SW480 (cell line): Measurements from ENCODE around the gene TIMP3.
"Not testable (repeated sequence)": the region's sequence is repeated elsewhere in the genome, so short reads cannot be mapped to it uniquely, and the experiment has no call there.

Source experiments
- DNase-seq: peaks from one replicate; pipeline ENCODE4 v3.0.0-alpha.2; 2016; ENCODE audit warnings: low spot score

TIMP3 gene

DNA sequence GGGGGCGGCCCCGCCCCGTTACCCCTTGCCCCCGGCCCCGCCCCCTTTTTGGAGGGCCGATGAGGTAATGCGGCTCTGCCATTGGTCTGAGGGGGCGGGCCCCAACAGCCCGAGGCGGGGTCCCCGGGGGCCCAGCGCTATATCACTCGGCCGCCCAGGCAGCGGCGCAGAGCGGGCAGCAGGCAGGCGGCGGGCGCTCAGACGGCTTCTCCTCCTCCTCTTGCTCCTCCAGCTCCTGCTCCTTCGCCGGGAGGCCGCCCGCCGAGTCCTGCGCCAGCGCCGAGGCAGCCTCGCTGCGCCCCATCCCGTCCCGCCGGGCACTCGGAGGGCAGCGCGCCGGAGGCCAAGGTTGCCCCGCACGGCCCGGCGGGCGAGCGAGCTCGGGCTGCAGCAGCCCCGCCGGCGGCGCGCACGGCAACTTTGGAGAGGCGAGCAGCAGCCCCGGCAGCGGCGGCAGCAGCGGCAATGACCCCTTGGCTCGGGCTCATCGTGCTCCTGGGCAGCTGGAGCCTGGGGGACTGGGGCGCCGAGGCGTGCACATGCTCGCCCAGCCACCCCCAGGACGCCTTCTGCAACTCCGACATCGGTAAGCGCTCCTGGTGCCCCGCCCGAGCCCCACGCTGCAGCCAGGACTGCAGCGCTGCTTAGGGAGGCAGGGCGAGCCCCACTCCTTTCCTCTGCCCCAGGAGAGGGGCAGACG is at the start of gene TIMP3:
TSS of gene TIMP3 (plus strand) at position 169 of the 700 bp plus-strand sequence. CDS start at position 466, 297 bp downstream.
- DNase-seq = peak; percentile 58

GRCh38 chr22:32752326-32752725 is 49.2 kb upstream of the TIMP3 start:
- no peak for DNase-seq

DNA sequence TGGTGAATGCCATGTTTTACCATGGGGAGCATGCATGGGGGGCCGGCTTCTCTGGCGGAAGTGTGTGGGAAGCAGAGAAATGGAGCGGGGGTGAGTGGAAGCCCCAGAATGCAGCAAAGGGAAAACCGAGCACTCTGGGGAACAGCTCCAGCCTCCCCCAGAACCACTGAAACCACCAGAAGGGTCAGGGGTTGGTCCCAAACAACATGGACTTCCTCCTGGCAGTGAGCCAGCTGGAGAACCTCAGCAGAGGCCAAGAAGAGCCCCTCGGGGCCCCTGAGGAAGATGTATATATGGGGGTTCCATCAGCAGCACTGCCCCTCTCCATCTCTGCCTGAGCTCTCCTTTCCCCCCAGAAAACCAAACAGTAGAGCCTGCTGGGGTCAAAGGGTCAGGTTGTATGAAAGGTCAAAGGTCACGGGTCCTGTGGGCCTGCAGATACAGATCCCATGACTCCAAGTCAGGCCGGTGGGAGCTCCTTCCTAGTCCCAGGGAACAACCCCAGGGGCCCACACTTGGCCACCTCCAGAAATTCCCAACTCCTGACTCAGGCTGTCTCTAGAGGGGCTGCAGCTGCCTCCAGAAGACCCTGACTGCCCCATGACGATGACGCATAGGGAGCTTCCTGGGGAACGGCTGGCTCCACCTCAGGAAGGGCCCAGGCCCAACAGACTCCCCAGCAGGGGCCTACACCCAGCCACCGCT is 48.5 kb upstream of the TIMP3 start:
- no peak for DNase-seq

DNA sequence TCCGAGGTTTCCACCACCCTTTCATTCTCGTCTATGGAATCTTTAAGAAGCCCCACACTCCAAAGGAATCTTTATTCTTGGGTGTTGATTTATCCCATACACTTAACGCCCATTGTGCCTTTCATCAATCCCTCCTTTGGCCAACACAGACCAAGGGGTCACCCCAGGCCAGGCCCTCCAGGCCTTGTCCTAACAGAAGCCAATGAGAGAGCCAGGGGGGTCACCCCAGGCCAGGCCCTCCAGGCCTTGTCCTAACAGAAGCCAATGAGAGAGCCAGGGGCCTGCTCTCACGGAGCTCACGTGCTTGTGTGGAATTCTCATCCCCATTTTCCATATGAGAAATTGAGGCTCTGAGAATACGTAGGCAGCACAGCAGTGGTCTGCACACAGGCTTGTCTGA is 47.9 kb upstream of the TIMP3 start:
- DNase-seq = no peak

GRCh38 chr22:32754413-32755041 is 47.0 kb upstream of the TIMP3 start:
- DNase-seq = peak; percentile 28

DNA sequence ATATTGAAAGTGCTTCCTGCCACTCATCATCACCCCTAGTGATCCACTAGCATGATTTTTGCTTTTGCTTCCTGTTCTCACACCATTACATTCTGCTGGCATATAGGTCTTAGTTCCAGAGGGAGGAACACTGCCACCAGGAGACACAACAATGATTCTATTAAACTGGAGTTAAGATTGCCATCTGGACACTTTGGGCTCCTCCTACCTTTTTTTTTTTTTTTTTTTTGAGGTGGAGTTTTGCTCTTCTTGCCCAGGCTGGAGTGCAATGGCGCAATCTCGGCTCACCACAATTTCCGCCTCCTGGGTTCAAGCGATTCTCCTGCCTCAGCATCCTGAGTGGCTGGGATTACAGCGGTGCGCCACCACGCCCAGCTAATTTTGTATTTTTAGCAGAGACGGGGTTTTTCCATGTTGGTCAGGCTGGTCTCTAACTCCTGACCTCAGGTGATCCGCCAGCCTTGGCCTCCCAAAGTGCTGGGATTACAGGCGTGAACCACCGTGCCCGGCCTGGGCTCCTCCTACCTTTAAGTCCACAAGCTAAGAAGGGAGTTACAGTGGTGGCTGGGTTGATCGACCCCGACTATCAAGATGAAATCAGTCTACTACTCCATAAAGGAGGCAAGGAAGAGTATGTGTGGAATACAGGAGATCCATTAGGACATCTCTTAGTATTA is 44.3 kb upstream of the TIMP3 start:
- not testable (repeated sequence) for DNase-seq

DNA sequence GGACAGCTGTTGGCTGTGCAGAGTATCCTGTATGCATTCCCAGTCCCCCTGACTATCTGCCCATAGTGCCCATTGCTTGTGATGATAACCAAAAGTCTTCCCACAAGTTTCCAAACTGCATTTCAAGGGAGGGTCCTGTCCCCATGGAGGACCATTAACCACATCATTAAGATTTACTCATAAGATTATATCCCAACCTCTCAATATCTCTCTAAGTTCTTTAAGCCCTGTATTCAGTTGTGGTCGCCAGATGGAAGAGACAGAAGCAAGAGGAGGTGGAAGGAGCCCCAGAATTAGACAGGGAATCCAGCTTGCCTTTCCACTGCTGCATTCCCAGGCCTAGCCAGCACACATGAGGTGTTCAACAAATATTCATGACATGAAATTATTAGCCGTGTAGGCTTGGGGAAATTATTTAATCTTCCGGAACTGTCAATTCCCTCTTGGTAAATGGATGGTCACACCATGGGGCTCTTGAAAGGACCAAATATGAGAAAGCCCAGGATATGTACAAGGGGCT is 42.6 kb upstream of the TIMP3 start:
- no peak for DNase-seq

DNA sequence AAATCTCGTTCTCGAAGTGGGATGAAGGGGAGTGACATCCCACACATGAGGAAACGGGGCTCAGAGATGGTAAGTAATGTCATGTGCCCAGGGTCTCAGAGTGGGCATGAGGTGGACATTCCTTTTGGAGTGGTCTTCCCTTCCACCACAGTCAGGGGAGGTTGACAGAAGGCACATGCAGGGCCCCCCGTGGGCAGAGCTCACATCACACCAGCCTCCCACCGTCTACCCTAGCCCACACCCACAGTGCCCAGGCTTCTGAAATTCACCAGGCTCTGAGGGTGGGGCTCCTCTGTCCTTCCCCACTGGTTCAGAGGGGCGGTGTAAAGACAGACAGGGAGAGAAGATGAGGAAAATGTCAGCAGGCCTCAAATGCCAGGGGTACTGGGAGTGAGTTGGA is 41.1 kb upstream of the TIMP3 start:
- DNase-seq = no peak

DNA sequence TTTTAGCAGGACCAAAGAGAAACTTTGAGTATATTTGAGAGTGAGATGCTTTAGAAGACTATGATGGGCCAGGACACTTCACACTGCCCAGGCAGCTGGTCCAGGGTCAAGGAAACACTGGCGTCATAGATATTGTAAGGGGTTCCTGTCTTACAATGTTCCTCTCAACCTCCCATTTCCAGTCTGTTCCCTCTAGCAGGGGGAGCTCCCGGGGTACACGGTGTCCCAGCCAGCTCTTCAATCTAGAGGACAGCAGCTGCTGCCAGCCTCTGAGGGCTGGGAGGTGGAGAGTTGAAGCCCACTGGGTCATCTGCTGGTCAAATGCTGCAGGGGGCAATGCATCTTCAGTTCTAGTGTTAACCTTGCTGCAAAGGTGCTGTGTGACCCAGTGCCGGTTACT is 40.7 kb upstream of the TIMP3 start:
- no peak for DNase-seq

DNA sequence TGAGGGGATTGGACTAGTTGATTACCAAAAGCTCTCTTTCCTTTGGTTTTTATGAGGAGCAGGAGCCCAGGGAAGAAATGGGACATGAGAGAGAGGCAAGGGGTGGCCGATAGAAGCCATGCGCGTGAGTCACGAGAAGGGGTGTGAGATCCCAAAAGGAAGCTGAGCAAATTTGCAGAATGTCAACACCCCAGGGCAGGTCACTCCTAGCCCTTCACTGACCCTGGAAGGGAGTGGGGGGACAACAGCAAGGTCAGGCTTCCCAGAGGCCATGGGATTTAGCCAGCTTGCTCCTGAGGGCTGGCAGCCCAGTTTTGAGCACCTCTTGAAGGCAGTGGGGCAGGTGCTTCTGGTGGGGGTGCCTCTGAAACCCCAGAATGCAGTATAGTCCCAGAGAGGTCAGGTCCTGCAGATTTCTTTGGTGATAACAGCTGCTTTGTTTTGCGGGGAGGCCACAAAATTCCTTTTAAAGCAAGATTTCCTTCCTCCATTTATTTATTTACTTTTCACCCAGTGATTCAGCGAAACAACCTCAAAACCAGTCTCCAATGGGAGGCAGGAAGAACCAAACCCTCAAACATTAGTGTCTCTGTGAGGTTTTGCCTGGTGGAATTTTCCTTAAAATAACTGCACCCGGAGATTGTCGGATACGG is 40.1 kb upstream of the TIMP3 start:
- peak; percentile 36 for DNase-seq

DNA sequence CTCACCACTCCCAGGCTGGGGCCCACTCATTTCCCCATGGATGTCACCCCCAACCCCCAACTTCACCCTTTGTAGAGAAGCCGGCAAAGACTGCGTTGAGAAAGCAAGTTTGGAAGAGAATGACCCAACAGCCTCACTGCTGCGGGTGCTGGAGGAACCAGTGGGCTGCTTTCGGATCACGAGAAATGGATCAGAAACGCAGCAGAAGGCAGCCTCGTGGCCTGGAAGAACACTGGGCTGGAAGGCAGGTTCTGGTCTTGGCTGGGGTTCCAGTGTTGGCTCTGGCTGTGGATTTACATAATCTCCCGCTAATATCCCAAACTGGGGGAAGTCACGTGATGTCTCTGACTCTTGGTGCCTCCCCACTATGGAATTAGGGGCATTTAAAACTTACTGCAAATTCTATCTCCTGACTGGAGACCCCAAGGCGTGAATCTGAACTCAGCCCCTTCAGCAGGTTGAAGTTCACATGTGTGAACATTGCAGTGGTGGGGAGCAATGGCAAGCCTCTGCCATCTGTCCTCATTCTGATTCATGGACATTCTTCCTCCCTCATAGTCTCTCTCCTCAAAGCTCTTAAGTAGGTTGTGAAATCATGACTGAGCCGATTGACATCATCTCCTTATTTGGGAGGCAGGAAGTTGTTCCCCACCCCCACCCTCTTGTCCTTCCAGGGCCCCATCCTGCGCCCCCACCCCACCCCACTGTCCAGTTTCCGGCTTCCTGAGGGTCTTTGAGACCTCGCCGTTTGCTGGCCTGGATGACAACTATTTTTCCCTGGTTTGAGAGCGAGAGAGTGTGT is 37.0 kb upstream of the TIMP3 start:
- DNase-seq = no peak

- no peak for DNase-seq
These were observed 36.3 kb upstream of the TIMP3 start for GRCh38 chr22:32765132-32765618.

DNA sequence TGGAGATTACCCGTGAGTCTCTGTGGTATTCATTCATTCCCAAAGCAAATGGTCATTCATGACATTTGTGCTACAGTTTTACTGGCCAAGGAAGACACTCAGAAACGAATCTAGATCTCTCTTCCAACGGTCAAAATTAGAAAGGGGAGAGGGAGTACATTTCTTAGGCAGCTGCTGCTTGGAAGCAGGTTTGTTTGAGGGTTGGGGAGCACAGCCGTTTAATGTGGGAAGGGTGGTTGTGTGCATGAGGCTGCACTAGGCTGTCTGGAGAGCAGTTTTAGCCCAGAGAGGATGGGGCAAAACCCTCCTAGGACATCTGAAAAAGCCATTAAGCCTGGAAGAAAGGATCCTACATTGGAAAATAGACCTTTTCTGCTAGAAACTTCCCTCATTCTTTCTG is 29.7 kb upstream of the TIMP3 start:
- DNase-seq = no peak

DNA sequence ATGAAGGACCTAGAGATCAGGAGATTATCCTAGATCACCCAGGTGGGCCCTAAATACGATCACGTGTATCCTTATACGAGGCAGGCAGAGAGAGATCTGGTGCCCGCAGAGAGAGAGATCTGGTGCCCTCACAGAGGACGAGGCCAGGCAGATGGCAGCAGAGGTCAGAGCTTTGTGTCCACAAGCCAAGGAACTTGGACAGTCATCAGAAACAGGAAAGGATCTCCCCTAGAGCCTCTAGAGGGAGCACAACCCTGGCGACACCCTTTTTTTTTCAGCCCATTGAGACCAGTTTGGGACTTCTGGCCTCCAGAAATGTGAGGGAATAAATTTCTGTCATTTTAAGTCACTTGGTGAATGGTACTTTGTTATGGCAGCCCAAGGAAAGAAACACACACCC is 25.5 kb upstream of the TIMP3 start:
- no peak for DNase-seq

GRCh38 chr22:32776397-32776796 is 25.1 kb upstream of the TIMP3 start:
- no peak for DNase-seq

DNA sequence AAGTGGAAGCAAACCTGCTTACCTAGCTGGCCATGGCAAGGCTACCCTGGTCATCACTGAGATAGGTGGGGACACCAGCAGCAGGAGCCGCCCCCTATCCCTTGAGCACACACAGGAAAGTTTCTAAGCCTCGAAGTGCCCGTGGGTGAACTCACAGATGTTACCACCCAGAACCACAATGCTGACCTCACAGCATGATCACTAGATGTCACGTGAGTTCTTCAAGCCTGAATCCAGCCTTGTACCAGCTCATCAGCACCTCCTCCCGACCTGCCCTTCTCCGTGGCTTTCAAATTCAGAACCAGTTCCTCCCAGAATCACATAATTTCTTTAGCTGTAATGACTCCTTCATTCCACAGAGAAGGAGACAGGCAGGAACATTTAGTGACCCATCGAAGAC is 24.7 kb upstream of the TIMP3 start:
- no peak for DNase-seq

DNA sequence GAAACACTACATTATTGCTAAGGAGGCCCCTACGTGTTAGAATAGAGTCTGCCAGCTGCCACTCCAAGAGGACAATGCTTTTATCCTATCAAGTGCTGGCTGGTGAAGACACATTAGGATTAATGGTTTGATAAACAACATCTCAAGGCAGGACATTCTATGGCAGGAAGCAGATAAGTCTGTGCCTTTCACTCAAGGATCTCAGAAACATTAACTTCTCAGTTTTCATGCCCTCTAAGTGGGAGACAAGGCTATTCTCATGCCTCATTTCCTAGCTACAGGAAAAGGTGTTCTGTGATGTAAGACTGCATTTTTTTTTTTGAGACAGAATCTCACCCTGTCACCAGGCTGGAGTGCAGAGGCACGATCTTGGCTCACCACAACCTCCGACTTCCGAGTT is 23.5 kb upstream of the TIMP3 start:
- no peak for DNase-seq

- no peak for DNase-seq
These were observed 20.7 kb upstream of the TIMP3 start for GRCh38 chr22:32780726-32781310.

GRCh38 chr22:32781695-32782094 is 19.8 kb upstream of the TIMP3 start:
- no peak for DNase-seq

- DNase-seq = no peak
These were observed 16.0 kb upstream of the TIMP3 start for GRCh38 chr22:32785321-32786026.
